DND-41 (cell line): ENCODE data around the gene CYP3A7.
"Not testable (repeated sequence)": the region's sequence is repeated elsewhere in the genome, so short reads cannot be mapped to it uniquely, and the experiment has no call there.

ENCODE experiments used
- ATAC-seq: fragments of 200-7000 bp; cut with Tn5 transposase; 3 replicates; pipeline ENCODE4 v1.9.1; 2021; ENCODE audit warnings: low read depth; ENCODE audit not compliant: insufficient read depth
- DNase-seq: peaks from one replicate; pipeline ENCODE4 v3.0.0-alpha.2; 2020
- H2AFZ ChIP-seq: 2 replicates; pipeline ENCODE4 v1.6.0; 2012; ENCODE audit warnings: low read depth, low read length
- H3K27ac ChIP-seq: 2 replicates; pipeline ENCODE4 v1.5.1; 2012; ENCODE audit warnings: low read length, inconsistent platforms
- H3K27me3 ChIP-seq: fragments of 200-600 bp; sonication (generic); 2 replicates; pipeline ENCODE4 v1.6.0; 2012; ENCODE audit warnings: low read length, mild to moderate bottlenecking, inconsistent platforms; ENCODE audit not compliant: insufficient read depth, poor library complexity
- H3K36me3 ChIP-seq: 2 replicates; pipeline ENCODE4 v1.5.1; 2012; ENCODE audit warnings: low read length, inconsistent platforms; ENCODE audit not compliant: insufficient read depth
- H3K4me1 ChIP-seq: 2 replicates; pipeline ENCODE4 v1.5.1; 2012; ENCODE audit warnings: mild to moderate bottlenecking, low read length; ENCODE audit not compliant: insufficient read depth
- H3K4me2 ChIP-seq: 2 replicates; pipeline ENCODE4 v1.6.0; 2012; ENCODE audit warnings: mild to moderate bottlenecking, moderate library complexity, low read length, inconsistent platforms; ENCODE audit not compliant: insufficient read depth
- H3K4me3 ChIP-seq, 2 experiments: fragments of 200-600 bp in 1 of 2; shearing (Covaris generic) in 1 of 2; 2 replicates each; pipeline ENCODE4 v1.5.1; 2012 to 2016; ENCODE audit warnings: inconsistent platforms in 2 of 2, low read length in 2 of 2, mild to moderate bottlenecking in 2 of 2, low read depth in 1 of 2, moderate library complexity in 1 of 2
- H3K79me2 ChIP-seq: 2 replicates; pipeline ENCODE4 v1.6.0; 2012; ENCODE audit warnings: low read length, inconsistent platforms; ENCODE audit not compliant: insufficient read depth
- H3K9ac ChIP-seq: 2 replicates; pipeline ENCODE4 v1.6.0; 2012; ENCODE audit warnings: low read depth, mild to moderate bottlenecking, inconsistent platforms, low read length, moderate library complexity
- H3K9me3 ChIP-seq: 2 replicates; pipeline ENCODE4 v1.5.1; 2012; ENCODE audit warnings: low read length, moderate library complexity, mild to moderate bottlenecking, inconsistent platforms; ENCODE audit not compliant: insufficient read depth, severe bottlenecking
- H4K20me1 ChIP-seq: 2 replicates; pipeline ENCODE4 v1.6.0; 2012; ENCODE audit warnings: low read length; ENCODE audit not compliant: insufficient read depth
- CTCF ChIP-seq: IDR thresholded peaks from 2 replicates; pipeline ENCODE4 v1.5.1; 2012; ENCODE audit warnings: borderline replicate concordance, low read length, moderate library complexity, mild to moderate bottlenecking; ENCODE audit not compliant: poor library complexity, severe bottlenecking; ENCODE audit errors: extremely low read depth
- EZH2 ChIP-seq: IDR thresholded peaks from 3 replicates; pipeline ENCODE4 v1.6.1; 2012; ENCODE audit warnings: borderline replicate concordance, low read depth, mild to moderate bottlenecking, moderate library complexity, low read length, inconsistent platforms; ENCODE audit not compliant: severe bottlenecking

The CYP3A7 gene

GRCh38 chr7:99709838-99710578 lies 25.0 kb downstream of the CYP3A7 start:
- H3K79me2 ChIP-seq: no peaks in the 10 kb centered on the region
- no peak overlapping the region for H3K4me3 ChIP-seq
- H3K36me3 ChIP-seq: no peaks in the 10 kb centered on the region
- no peak for ATAC-seq
- TF ChIP-seq CTCF (no peak), EZH2 (no peak)
- H3K4me2 ChIP-seq: no peak overlapping the region
- no peak overlapping the region for H3K9ac ChIP-seq
- no peaks in the 10 kb centered on the region for H4K20me1 ChIP-seq
- H3K9me3 ChIP-seq: peaks cover 14% of the 10 kb centered on the region
- DNase-seq: no peak
- H3K27me3 ChIP-seq: no peaks in the 10 kb centered on the region
- H3K27ac ChIP-seq: no peak overlapping the region
- H3K4me1 ChIP-seq: no peaks in the 10 kb centered on the region
- no peak overlapping the region for H2AFZ ChIP-seq

GRCh38 chr7:99709260-99709659 lies 25.7 kb downstream of the CYP3A7 start:
- H3K36me3 ChIP-seq: no peaks in the 10 kb centered on the region
- no peak overlapping the region for H3K27ac ChIP-seq
- DNase-seq (no peak), ATAC-seq (no peak)
- no peak overlapping the region for H3K4me3 ChIP-seq
- no peak overlapping the region for H2AFZ ChIP-seq
- TF ChIP-seq EZH2 (no peak), CTCF (no peak)
- no peaks in the 10 kb centered on the region for H4K20me1 ChIP-seq
- H3K9me3 ChIP-seq: peaks cover 14% of the 10 kb centered on the region
- H3K4me1 ChIP-seq: no peaks in the 10 kb centered on the region
- no peak overlapping the region for H3K9ac ChIP-seq
- no peaks in the 10 kb centered on the region for H3K27me3 ChIP-seq
- H3K79me2 ChIP-seq: no peaks in the 10 kb centered on the region
- no peak overlapping the region for H3K4me2 ChIP-seq

GRCh38 chr7:99707096-99707495 lies 27.9 kb downstream of the CYP3A7 start:
- Histone ChIP-seq H3K27ac (no peak overlapping the region), H3K4me1 (no peaks in the 10 kb centered on the region), H3K4me3 (no peak overlapping the region), H2AFZ (no peak overlapping the region), H3K27me3 (no peaks in the 10 kb centered on the region), H3K36me3 (no peaks in the 10 kb centered on the region), H3K9me3 (peaks cover 14% of the 10 kb centered on the region), H3K4me2 (no peak overlapping the region), H4K20me1 (no peaks in the 10 kb centered on the region), H3K9ac (no peak overlapping the region), H3K79me2 (no peaks in the 10 kb centered on the region)
- DNase-seq: no peak
- TF ChIP-seq CTCF (no peak), EZH2 (no peak)
- ATAC-seq: no peak

- DNase-seq (no peak), ATAC-seq (no peak)
- H3K9me3 ChIP-seq: no peaks in the 10 kb centered on the region
- H3K9ac ChIP-seq: no peak overlapping the region
- H3K79me2 ChIP-seq: no peaks in the 10 kb centered on the region
- H3K27ac ChIP-seq: no peak overlapping the region
- no peaks in the 10 kb centered on the region for H3K4me1 ChIP-seq
- no peak overlapping the region for H2AFZ ChIP-seq
- H4K20me1 ChIP-seq: no peaks in the 10 kb centered on the region
- H3K4me3 ChIP-seq: no peak overlapping the region
- TF ChIP-seq CTCF (no peak), EZH2 (no peak)
- no peaks in the 10 kb centered on the region for H3K27me3 ChIP-seq
- no peak overlapping the region for H3K4me2 ChIP-seq
- no peaks in the 10 kb centered on the region for H3K36me3 ChIP-seq
Measured at GRCh38 chr7:99699946-99700345, 35.0 kb downstream of the CYP3A7 start.

- not testable (repeated sequence) for H3K4me3 ChIP-seq, H3K9me3 ChIP-seq, H3K36me3 ChIP-seq, H3K4me2 ChIP-seq, ATAC-seq, H3K27me3 ChIP-seq, H3K9ac ChIP-seq, H3K4me1 ChIP-seq, H4K20me1 ChIP-seq, H3K79me2 ChIP-seq, DNase-seq, H2AFZ ChIP-seq, H3K27ac ChIP-seq
Measured at GRCh38 chr7:99698867-99699730, 35.9 kb downstream of the CYP3A7 start.
